Activated T-cell treated with anti-CD3 and anti-CD28 coated beads, Interleukin-2, amount 50 U/mL, for 4 hours (primary cell): Measurements from ENCODE around the gene BMPER. TPM values are rescaled to one million over a fixed set of nuclear protein-coding genes. Genes with fewer than 3 reads are reported as not detected.

ENCODE experiments used
- ATAC-seq, 2 donors: fragments of 200-7000 bp; cut with Tn5 transposase; one replicate each; pipeline ENCODE4 v1.10.0; 2021
- DNase-seq: peaks from one replicate; pipeline ENCODE4 v3.0.0-alpha.2; 2020
- H3K27me3 Mint-ChIP-seq: one replicate; pipeline ENCODE4 v1.8.0; 2021; ENCODE audit warnings: low read depth, mixed read lengths
- H3K36me3 Mint-ChIP-seq: one replicate; pipeline ENCODE4 v1.8.0; 2022; ENCODE audit warnings: mixed read lengths; ENCODE audit not compliant: insufficient read depth
- H3K4me1 Mint-ChIP-seq: one replicate; pipeline ENCODE4 v1.8.0; 2021; ENCODE audit warnings: low read depth, mixed read lengths
- H3K4me3 Mint-ChIP-seq: one replicate; pipeline ENCODE4 v1.8.0; 2021; ENCODE audit warnings: mild to moderate bottlenecking, moderate library complexity, mixed read lengths
- H3K9me3 Mint-ChIP-seq: one replicate; pipeline ENCODE4 v1.8.0; 2021; ENCODE audit warnings: mixed read lengths
- total RNA-seq, 3 donors: library from RNA; stranded (reverse); gene quantifications; one replicate each; pipeline ENCODE4 v1.2.1, GENCODE V29; 2021

BMPER gene
- total RNA-seq, 3 donors from 2014 or later, result 0.16 TPM; not detected in 2

- no peak for ATAC-seq
- no peaks in the 10 kb centered on the region for H3K9me3 Mint-ChIP-seq
- H3K27me3 Mint-ChIP-seq, result no peaks in the 10 kb centered on the region
- no peak for DNase-seq
- H3K36me3 Mint-ChIP-seq, result no peaks in the 10 kb centered on the region
- no peak overlapping the region for H3K4me3 Mint-ChIP-seq
- H3K4me1 Mint-ChIP-seq, result no peaks in the 10 kb centered on the region
Observed at GRCh38 chr7:34181271-34181958, 276.1 kb downstream of the BMPER start.

- Mint-ChIP-seq H3K4me1 (no peaks in the 10 kb centered on the region), H3K9me3 (no peaks in the 10 kb centered on the region), H3K27me3 (no peaks in the 10 kb centered on the region), H3K4me3 (no peak overlapping the region), H3K36me3 (no peaks in the 10 kb centered on the region)
- no peak for DNase-seq
- ATAC-seq, result no peak
Observed at GRCh38 chr7:34184466-34184865, 279.1 kb downstream of the BMPER start.

GRCh38 chr7:34187798-34188307, 282.5 kb downstream of the BMPER start:
- H3K4me1 Mint-ChIP-seq, result no peaks in the 10 kb centered on the region
- no peaks in the 10 kb centered on the region for H3K9me3 Mint-ChIP-seq
- no peak for ATAC-seq
- DNase-seq, result no peak
- no peaks in the 10 kb centered on the region for H3K27me3 Mint-ChIP-seq
- no peak overlapping the region for H3K4me3 Mint-ChIP-seq
- no peaks in the 10 kb centered on the region for H3K36me3 Mint-ChIP-seq

GRCh38 chr7:34189031-34189430, 283.7 kb downstream of the BMPER start:
- no peaks in the 10 kb centered on the region for H3K9me3 Mint-ChIP-seq
- no peak for DNase-seq
- no peak for ATAC-seq
- H3K4me3 Mint-ChIP-seq, result no peak overlapping the region
- H3K4me1 Mint-ChIP-seq, result no peaks in the 10 kb centered on the region
- H3K27me3 Mint-ChIP-seq, result no peaks in the 10 kb centered on the region
- no peaks in the 10 kb centered on the region for H3K36me3 Mint-ChIP-seq

- Mint-ChIP-seq H3K27me3 (no peaks in the 10 kb centered on the region), H3K36me3 (no peaks in the 10 kb centered on the region), H3K4me1 (no peaks in the 10 kb centered on the region), H3K9me3 (no peaks in the 10 kb centered on the region), H3K4me3 (no peak overlapping the region)
- DNase-seq, result no peak
- ATAC-seq, result no peak
Observed at GRCh38 chr7:34190299-34190698, 285.0 kb downstream of the BMPER start.

- ATAC-seq (no peak), DNase-seq (no peak)
- Mint-ChIP-seq H3K36me3 (no peaks in the 10 kb centered on the region), H3K9me3 (no peaks in the 10 kb centered on the region), H3K4me3 (no peak overlapping the region), H3K4me1 (no peaks in the 10 kb centered on the region), H3K27me3 (no peaks in the 10 kb centered on the region)
Observed at GRCh38 chr7:34191162-34191561, 285.8 kb downstream of the BMPER start.

GRCh38 chr7:34191771-34192479, 286.6 kb downstream of the BMPER start:
- Mint-ChIP-seq H3K4me1 (no peaks in the 10 kb centered on the region), H3K4me3 (no peak overlapping the region), H3K27me3 (no peaks in the 10 kb centered on the region), H3K36me3 (no peaks in the 10 kb centered on the region), H3K9me3 (no peaks in the 10 kb centered on the region)
- ATAC-seq, result no peak
- DNase-seq, result no peak

GRCh38 chr7:34192906-34193305, 287.6 kb downstream of the BMPER start:
- no peaks in the 10 kb centered on the region for H3K9me3 Mint-ChIP-seq
- no peaks in the 10 kb centered on the region for H3K27me3 Mint-ChIP-seq
- ATAC-seq (no peak), DNase-seq (no peak)
- H3K4me3 Mint-ChIP-seq, result no peak overlapping the region
- no peaks in the 10 kb centered on the region for H3K36me3 Mint-ChIP-seq
- H3K4me1 Mint-ChIP-seq, result no peaks in the 10 kb centered on the region

- no peaks in the 10 kb centered on the region for H3K9me3 Mint-ChIP-seq
- ATAC-seq (no peak), DNase-seq (no peak)
- no peaks in the 10 kb centered on the region for H3K27me3 Mint-ChIP-seq
- H3K4me3 Mint-ChIP-seq, result no peak overlapping the region
- no peaks in the 10 kb centered on the region for H3K36me3 Mint-ChIP-seq
- no peaks in the 10 kb centered on the region for H3K4me1 Mint-ChIP-seq
Observed at GRCh38 chr7:34198231-34198641, 292.9 kb downstream of the BMPER start.
